ENCODE results near the gene RANBP17.
"Not testable (repeated sequence)": the region's sequence is repeated elsewhere in the genome, so short reads cannot be mapped to it uniquely, and the experiment has no call there.

Gene RANBP17

DNA sequence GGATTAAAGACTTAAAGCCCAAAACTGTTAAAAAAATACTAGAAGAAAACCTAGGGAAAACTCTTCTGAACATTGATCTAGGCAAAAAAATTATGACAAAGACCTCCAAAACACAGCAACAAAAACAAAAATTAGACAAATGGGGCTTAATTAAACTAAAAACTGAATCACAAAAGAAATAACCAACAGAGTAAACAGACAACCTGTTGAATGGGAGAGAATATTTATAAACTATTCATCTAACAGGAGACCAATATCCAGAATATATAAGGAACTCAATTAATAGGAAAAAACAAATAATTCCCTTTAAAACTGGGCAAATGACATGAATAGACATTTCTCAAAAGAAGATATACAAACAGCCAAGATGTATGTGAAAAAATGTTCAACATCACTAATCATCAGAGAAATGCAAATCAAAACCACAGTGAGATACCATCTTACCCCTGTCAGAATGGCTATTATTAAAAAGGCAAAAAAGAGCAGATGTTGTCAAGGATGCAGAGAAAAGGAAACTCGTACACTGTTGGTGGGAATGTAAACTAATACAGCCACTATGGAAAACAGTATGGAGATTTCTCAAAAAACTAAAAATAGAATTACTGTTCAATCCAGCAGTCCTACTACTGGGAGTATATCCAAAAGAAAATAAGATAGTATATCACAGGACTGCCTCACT, 397.1 kb downstream of the RANBP17 start:
- no peak for DNase-seq

DNA sequence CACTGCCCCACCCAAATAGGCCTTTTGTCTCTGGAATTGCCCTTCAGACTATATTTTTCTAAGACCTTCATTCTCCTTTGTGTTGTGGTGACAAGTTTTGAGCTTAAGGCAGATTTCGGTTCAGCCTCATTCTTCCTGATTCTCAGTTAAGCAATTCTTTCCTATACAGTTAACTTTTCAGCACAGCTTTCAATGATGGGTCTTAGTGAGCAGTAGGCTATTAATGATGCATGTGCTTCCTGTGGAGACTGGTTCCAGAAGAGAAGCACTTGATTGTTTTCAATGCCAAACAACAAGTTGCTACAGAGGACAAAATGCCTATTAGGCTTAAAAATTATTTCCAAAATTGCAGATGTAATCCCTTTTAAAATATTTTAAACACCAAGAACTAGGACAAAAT, 399.5 kb downstream of the RANBP17 start:
- DNase-seq, result no peak

GRCh38 chr5:171261904-171262303, 400.1 kb downstream of the RANBP17 start:
- no peak for DNase-seq

GRCh38 chr5:171263181-171263580, 401.4 kb downstream of the RANBP17 start:
- DNase-seq, result no peak

- DNase-seq, result no peak
These were observed 403.0 kb downstream of the RANBP17 start for GRCh38 chr5:171264843-171265242.

DNA sequence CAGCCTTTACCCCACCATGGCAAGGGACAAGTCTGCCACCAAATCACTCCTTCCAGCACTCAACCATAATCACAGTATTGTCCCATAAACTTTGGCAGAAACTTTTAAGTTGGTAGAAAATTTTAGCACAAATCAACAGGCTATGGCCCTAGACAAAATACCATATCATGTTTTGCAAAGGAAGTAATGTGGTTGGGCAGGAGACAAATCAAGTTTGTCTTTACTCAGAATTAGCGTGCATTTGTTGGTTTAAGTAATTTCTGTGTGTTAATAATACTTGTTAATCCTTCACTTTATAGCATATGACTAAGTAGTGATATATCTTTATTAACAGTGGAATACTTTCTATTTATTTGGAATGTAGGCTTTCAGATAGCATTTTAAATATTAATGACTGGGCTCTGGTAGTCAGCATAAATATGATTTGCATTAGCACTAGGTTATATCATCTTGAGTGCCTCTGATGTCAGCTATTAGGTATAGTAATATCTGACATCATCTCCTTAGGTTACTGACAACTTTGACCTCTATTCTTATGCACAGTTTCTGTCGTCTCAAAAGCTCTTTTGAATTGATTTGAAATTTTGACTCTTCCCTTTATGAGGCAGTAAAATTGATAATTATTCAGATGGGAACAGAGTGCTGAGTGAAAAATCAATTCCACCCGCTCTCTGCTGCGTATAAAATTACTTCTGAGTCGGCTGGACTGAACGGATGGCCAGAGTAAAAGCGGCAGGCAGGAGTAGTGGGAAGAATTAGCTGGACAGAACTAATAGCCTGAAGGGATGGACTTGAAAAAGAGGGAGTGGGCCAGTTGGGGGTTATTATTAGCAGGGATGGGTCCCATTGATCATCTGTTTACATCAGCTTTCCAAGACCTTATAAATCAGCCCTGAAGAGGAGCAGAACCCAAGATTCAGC, 407.1 kb downstream of the RANBP17 start:
- no peak for DNase-seq

DNA sequence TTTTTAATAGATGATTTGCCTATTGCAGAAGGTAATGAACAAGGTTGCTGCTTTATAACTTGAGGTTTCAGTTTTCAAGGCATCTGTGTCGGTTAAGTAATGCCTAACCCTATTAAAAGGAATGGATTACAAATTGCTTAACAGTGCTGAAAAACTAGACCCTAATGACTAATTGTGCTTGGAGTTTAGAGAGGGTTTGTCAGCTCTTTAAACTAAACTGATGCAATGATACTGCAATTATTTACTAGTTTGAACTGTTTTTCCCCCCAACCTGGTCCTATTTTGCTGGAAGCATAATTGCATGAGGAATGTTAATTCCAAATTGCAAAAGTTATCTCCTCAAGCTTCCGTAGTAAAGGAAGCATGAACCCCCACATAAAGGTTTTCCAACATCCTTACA, 407.9 kb downstream of the RANBP17 start:
- DNase-seq, result no peak

- no peak for DNase-seq
These were observed 408.3 kb downstream of the RANBP17 start for GRCh38 chr5:171270136-171270535.

DNA sequence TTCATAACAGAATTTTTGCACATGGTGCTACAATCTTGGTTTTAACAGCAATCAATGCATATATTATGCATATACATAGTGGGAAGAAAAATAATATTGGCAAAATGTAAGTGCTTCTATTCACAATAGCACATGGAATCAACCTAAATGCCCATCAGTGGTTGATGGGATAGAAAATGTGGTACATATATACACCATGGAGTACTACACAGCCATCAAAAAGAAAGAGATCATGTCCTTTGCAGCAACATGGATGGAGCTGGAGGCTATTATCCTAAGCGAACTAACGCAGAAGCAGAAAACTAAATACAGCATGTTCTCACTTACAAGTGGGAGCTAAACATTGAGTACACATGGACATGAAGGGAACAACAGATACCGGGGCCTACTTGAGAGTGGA, 410.0 kb downstream of the RANBP17 start:
- DNase-seq, result no peak

GRCh38 chr5:171272996-171273970, 411.5 kb downstream of the RANBP17 start:
- DNase-seq, result no peak

DNA sequence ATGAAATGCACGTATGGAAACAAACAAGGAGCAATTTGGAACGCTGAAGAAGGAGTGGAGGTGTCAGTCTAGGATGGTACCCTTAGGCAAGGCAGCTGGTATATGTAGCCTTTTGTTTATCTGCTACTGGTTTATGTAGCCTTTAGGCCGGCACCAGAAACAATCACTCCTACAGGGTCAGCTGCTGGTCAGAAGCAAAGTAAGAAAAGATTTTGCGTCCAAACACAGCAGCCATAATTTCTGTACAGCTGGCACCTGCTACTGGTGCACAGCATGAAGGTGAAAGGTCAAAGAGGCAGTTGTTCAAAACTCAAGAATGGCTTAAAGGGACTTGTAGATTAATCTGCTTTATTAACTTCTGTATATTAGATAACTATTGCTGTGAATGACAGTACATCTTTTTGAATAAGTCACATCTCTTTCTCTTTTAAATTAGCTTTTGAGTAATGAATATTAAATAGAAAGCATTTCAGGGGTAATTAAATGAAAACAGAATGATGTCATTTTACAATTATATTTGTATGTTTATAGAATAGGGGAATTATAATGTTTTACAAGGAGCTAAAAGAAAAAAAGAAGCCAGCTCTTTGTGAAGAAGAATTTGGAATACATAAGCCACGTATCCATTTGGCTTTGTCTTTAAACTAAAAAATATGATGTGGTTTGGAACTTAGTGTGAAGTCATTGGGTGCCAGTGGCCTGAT, 414.2 kb downstream of the RANBP17 start:
- DNase-seq, result no peak

- DNase-seq, result no peak
These were observed 421.9 kb downstream of the RANBP17 start for GRCh38 chr5:171283753-171284152.

- no peak for DNase-seq
These were observed 423.6 kb downstream of the RANBP17 start for GRCh38 chr5:171285465-171285864.

GRCh38 chr5:171288066-171288465, 426.2 kb downstream of the RANBP17 start:
- DNase-seq, result no peak

- no peak for DNase-seq
These were observed 429.6 kb downstream of the RANBP17 start for GRCh38 chr5:171291371-171291770.

GRCh38 chr5:171295299-171295698, 433.5 kb downstream of the RANBP17 start:
- no peak for DNase-seq

- DNase-seq, result no peak
These were observed 434.0 kb downstream of the RANBP17 start for GRCh38 chr5:171295801-171296200.

- DNase-seq, result not testable (repeated sequence)
These were observed 436.1 kb downstream of the RANBP17 start for GRCh38 chr5:171297941-171298340.

- no peak for DNase-seq
These were observed 437.4 kb downstream of the RANBP17 start for GRCh38 chr5:171299228-171299627.

- DNase-seq, result no peak
These were observed 438.0 kb downstream of the RANBP17 start for GRCh38 chr5:171299851-171300250.

GRCh38 chr5:171300358-171300757, 438.5 kb downstream of the RANBP17 start:
- DNase-seq, result no peak

DNA sequence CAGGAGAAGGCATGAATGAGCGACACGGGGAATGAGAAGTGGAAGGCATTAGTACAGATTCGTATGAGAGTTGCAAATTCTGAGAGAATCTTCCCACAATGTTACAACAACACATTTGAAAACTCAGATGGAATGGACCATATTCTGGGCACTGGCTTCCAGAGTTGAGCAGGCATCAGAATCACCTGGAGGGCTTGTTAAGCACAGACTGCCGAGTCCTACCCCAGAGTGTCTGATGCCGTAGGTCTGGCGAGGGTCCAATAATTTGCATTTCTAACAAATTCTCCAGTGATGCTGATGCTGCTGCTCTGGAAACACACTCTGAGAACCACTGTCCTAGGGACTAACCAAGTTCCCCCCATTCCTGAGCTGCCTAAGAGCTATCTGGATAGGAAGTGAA, 444.3 kb downstream of the RANBP17 start:
- no peak for DNase-seq

Data from activated T-cell treated with anti-CD3 and anti-CD28 coated beads, Interleukin-2, amount 50 U/mL, for 1 hour (primary cell).